Measurements from ENCODE around the gene ADGRF3. TPM values are rescaled to one million over a fixed set of nuclear protein-coding genes. Genes with fewer than 3 reads are reported as not detected.
"Not testable (repeated sequence)": the region's sequence is repeated elsewhere in the genome, so short reads cannot be mapped to it uniquely, and the experiment has no call there.

Gene ADGRF3
- polyA plus RNA-seq (ENCODE audit: insufficient read length in 4 of 4): 1 to 10 TPM; 2.0 to 3.6 (median 2.6) TPM

DNA sequence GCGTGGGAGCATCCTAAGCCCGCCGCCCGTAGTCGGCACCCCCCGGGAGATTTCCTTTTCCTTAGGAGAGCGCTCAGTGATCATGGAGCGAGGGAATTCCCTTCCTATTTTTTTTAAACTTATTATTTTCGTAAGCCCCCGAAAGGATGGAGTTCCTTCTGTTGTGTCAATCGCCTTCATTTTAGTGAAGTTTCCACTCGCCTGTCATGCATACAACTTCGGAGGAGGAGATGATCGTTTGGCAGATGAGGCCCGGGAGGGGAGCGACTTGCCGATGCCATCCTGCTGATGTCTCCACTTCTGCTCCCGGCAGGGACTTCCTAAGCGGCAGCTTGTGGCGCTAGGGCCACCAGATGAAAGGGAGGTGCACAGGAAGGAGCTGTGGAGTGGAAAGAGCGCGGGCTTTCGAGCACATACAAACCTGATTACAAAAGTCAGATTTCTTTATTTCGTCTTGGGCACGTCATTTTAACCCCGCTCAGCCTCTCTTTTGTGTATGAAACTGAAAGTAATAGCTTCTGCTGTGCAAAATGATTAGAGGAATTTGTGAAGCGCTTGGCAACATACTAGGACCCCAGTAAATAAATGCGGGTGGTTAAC, at the start of gene ADGRF3:
ADGRF3 (minus strand) TSS at position 336 of the 600 bp plus-strand sequence. CDS start 555 bp downstream, outside the sequence.
- DNase-seq (ENCODE audit: low read depth in 4 of 4, low spot score in 2 of 4): peak in 1 of 4 donors; percentile 51

GRCh38 chr2:26395394-26395793, 48.8 kb upstream of the ADGRF3 start:
- no peak for DNase-seq (ENCODE audit: low read depth in 4 of 4, low spot score in 2 of 4)

DNA sequence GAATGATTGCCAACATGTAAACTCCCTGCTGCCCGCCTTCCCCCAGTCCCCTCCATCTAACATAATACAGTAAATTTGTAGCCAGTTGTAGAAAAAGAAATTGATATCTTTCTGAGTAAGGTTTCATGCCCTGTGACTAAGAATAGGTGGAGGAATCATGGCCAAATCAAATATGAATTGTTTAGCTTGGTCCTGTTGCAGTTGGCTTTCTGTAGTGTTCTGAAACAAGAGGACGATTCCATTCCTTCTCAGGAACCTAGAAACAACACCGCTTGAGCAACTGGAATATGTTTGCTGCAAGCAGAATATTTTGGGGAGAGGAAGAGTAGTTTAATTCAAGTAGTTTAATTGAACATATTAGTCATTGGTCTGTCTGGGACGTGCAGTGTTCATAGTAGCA, 48.1 kb upstream of the ADGRF3 start:
- DNase-seq (ENCODE audit: low read depth in 4 of 4, low spot score in 2 of 4): no peak

GRCh38 chr2:26387189-26387588, 40.6 kb upstream of the ADGRF3 start:
- no peak for DNase-seq (ENCODE audit: low read depth in 4 of 4, low spot score in 2 of 4)

DNA sequence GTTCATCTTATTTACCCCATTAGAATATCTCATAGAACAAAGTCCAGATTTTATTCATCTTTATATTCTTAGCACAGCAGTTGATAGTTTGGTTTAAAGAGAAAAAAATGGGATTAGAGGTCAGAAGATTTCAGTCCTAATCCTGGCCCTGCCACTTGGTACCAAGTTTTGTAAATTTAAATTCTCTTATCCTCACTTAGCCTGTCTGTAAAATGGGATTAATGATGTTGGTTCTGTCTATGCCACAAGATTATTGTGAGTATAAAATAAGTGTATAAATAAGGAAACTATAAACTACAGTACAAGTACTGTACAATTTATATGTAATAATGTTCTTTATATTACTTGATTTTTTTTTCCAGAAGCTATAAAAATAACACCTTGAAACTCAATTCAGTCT, 38.0 kb upstream of the ADGRF3 start:
- DNase-seq (ENCODE audit: low read depth in 4 of 4, low spot score in 2 of 4): no peak

DNA sequence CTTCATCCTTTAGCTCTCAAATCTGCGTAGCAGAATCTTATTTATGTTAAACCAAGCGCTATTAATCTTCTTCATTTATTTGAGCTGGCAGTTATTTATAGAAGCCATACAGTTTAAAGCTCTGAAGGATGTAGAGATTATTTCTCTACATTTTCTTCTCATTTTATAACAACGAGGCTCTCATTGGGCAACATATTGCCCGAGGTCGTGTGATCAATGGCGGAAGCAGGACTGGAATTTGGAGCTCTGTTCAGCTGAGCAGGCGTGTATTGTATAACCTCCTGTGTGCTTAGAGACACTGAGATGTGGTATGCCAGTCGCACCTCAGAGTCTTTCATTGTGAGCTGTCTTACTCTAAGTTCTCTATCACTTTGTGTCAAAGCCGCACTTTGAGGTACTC, 37.6 kb upstream of the ADGRF3 start:
- no peak for DNase-seq (ENCODE audit: low read depth in 4 of 4, low spot score in 2 of 4)

GRCh38 chr2:26382564-26382963, 36.0 kb upstream of the ADGRF3 start:
- DNase-seq (ENCODE audit: low read depth in 4 of 4, low spot score in 2 of 4): no peak

DNA sequence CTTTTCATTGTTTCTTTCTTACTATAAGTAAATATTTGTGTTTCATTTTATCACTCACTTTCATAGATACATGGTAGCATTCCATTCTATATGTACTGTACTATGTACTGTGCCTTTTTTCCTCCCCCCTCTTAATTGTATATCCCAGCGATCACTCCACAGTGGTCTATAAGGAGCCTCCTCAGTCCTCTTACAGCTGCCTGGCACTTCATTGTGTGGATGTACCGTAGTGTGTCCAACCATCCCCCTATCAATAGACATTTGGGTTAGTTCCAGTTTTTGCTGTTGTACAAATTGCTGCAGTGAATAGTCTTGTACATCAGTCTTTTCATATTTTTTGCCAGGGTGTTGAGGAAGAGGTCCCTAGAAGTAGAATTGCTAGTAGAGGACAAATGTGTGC, 33.7 kb upstream of the ADGRF3 start:
- no peak for DNase-seq (ENCODE audit: low read depth in 4 of 4, low spot score in 2 of 4)

DNA sequence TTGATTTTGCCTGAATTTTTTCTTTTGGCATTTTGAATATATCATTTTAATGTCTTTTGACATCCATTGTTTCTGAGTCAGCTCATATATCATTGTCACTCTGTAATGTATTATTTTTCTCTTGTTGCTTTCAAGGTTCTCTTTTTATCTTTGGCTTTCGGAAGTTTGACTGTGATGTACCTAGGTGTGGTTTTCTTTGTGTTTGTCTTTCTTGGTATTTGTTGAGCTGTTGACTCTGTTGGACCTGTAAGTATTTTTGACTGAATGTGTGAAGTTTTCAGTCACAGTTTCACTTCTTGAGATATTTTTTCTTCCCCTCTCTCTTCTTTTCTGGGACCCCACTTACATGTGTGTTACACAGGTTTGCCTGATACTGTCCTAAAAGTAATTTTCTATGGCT, 30.2 kb upstream of the ADGRF3 start:
- DNase-seq (ENCODE audit: low read depth in 4 of 4, low spot score in 2 of 4): no peak

- DNase-seq (ENCODE audit: low read depth in 4 of 4, low spot score in 2 of 4): not testable (repeated sequence)
These were observed 24.3 kb upstream of the ADGRF3 start for GRCh38 chr2:26370909-26371308.

- DNase-seq (ENCODE audit: low read depth in 4 of 4, low spot score in 2 of 4): not testable (repeated sequence)
These were observed 23.1 kb upstream of the ADGRF3 start for GRCh38 chr2:26369664-26370063.

- DNase-seq (ENCODE audit: low read depth in 4 of 4, low spot score in 2 of 4): no peak
These were observed 20.4 kb upstream of the ADGRF3 start for GRCh38 chr2:26366957-26367356.

- no peak for DNase-seq (ENCODE audit: low read depth in 4 of 4, low spot score in 2 of 4)
These were observed 18.1 kb upstream of the ADGRF3 start for GRCh38 chr2:26364669-26365068.

- no peak for DNase-seq (ENCODE audit: low read depth in 4 of 4, low spot score in 2 of 4)
These were observed 17.4 kb upstream of the ADGRF3 start for GRCh38 chr2:26363958-26364357.

GRCh38 chr2:26363323-26363722, 16.7 kb upstream of the ADGRF3 start:
- no peak for DNase-seq (ENCODE audit: low read depth in 4 of 4, low spot score in 2 of 4)

DNA sequence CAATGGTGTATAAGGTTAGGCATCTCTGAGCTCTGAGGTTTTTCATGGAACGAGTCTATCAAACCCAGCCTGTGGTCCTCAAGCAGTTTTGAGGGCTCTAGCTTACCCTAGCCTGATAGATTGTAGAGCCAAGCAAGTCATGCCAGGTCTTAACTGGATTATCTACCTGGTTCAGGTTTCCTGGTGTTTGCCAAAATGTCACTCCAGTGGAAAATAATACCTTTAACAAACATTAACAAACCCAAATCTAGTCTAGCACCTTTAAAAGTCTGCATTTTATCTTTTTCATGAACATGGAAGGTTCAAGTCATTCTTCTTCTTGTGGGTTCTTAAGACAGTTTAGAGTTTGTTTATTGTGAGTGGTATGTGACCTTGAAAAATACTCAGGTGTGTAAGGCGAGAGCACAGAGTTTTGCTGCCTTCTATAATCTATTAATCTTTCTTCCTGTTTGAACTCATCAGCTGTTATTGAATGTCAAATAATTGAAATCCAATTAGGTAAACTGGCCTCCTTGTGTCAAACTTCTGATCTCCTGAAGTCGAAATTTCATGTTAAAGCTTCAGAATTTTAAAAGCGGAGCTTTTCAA, 13.4 kb upstream of the ADGRF3 start:
- DNase-seq (ENCODE audit: low read depth in 4 of 4, low spot score in 2 of 4): no peak

GRCh38 chr2:26356771-26357170, 10.2 kb upstream of the ADGRF3 start:
- no peak for DNase-seq (ENCODE audit: low read depth in 4 of 4, low spot score in 2 of 4)

- no peak for DNase-seq (ENCODE audit: low read depth in 4 of 4, low spot score in 2 of 4)
These were observed 9.5 kb upstream of the ADGRF3 start for GRCh38 chr2:26356111-26356510.

GRCh38 chr2:26355038-26355995, 8.7 kb upstream of the ADGRF3 start:
- peak in 1 of 4 donors; percentile 45 for DNase-seq (ENCODE audit: low read depth in 4 of 4, low spot score in 2 of 4)

DNA sequence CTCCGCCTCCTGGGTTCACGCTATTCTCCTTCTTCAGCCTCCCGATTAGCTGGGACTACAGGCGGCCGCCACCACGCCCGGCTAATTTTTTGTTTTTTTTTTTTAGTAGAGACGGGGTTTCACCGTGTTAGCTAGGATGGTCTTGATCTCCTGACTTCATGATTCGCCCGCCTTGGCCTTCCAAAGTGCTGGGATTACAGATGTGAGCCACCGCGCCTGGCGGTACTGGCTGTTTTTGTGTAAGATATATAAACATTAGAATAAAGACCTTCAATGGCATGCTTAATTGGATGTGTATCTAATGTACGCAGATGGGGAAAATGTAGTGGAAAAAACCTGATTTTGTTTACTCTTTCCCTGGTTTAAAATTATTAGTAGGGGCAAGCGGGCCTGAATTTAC, 7.9 kb upstream of the ADGRF3 start:
- DNase-seq (ENCODE audit: low read depth in 4 of 4, low spot score in 2 of 4): not testable (repeated sequence)

DNA sequence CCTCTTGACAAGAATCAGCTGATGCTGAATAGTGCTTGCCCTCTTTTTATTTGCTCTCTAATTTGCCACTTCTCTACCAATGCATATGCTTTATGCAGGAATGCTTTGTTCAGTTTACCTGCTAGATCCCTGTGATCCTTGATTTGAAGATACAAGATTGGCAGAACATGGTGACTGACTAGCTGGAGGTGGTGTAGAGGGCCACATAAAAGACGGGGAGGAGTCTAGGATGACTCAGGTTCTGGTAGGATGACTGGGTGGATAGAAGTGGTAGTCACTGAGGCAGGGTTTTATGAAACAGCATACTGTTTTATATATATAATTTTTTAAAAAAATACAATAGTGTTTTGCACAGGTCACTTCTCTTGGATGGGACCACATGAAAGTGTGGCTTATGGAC, 6.3 kb upstream of the ADGRF3 start:
- no peak for DNase-seq (ENCODE audit: low read depth in 4 of 4, low spot score in 2 of 4)

Data from left renal cortex interstitium (tissue), 4 donors.